Measurements from ENCODE around the gene ZNF407. TPM values are rescaled to one million over a fixed set of nuclear protein-coding genes. Genes with fewer than 3 reads are reported as not detected.

Gene ZNF407
- total RNA-seq, 2 experiments from 2014 or later = 16.6 to 17.0 TPM

- DNase-seq = no peak
- H3K27ac Mint-ChIP-seq = no peak overlapping the region
- no peaks in the 10 kb centered on the region for H3K36me3 Mint-ChIP-seq (ENCODE audit: low read depth)
- ChIA-PET CTCF (interaction anchor here (1.0 kb wide), 1 partner anchor 23 kb away, joined by 3 read pairs; no protein-coding TSS in a partner anchor), POLR2A (no interaction called here)
- no peaks in the 10 kb centered on the region for H3K9me3 Mint-ChIP-seq (ENCODE audit: insufficient read depth)
- ATAC-seq = no peak
- no peaks in the 10 kb centered on the region for H3K27me3 Mint-ChIP-seq (ENCODE audit: low read depth)
- no peaks in the 10 kb centered on the region for H3K4me1 Mint-ChIP-seq (ENCODE audit: low read depth)
- no peak overlapping the region for H3K4me3 Mint-ChIP-seq
These were observed 63.3 kb downstream of the ZNF407 start for GRCh38 chr18:74661008-74661407.

GRCh38 chr18:74661691-74662090, 64.0 kb downstream of the ZNF407 start:
- H3K36me3 Mint-ChIP-seq (ENCODE audit: low read depth) = no peaks in the 10 kb centered on the region
- H3K27ac Mint-ChIP-seq = no peak overlapping the region
- no peak for ATAC-seq
- ChIA-PET CTCF (interaction anchor here (0.7 to 1.0 kb wide), 2 partner anchors 19 to 22 kb away, joined by 3 read pairs; no protein-coding TSS in a partner anchor), POLR2A (no interaction called here)
- no peak for DNase-seq
- no peaks in the 10 kb centered on the region for H3K4me1 Mint-ChIP-seq (ENCODE audit: low read depth)
- no peaks in the 10 kb centered on the region for H3K27me3 Mint-ChIP-seq (ENCODE audit: low read depth)
- H3K9me3 Mint-ChIP-seq (ENCODE audit: insufficient read depth) = no peaks in the 10 kb centered on the region
- no peak overlapping the region for H3K4me3 Mint-ChIP-seq

GRCh38 chr18:74662622-74663021, 65.0 kb downstream of the ZNF407 start:
- ChIA-PET POLR2A (no interaction called here), CTCF (no interaction called here)
- Mint-ChIP-seq H3K4me3 (no peak overlapping the region), H3K36me3 (ENCODE audit: low read depth) (no peaks in the 10 kb centered on the region), H3K9me3 (ENCODE audit: insufficient read depth) (no peaks in the 10 kb centered on the region), H3K4me1 (ENCODE audit: low read depth) (no peaks in the 10 kb centered on the region), H3K27ac (no peak overlapping the region), H3K27me3 (ENCODE audit: low read depth) (no peaks in the 10 kb centered on the region)
- DNase-seq = no peak
- ATAC-seq = no peak

GRCh38 chr18:74665346-74665745, 67.7 kb downstream of the ZNF407 start:
- no peak for ATAC-seq
- H3K27me3 Mint-ChIP-seq (ENCODE audit: low read depth) = no peaks in the 10 kb centered on the region
- no peak for DNase-seq
- no peaks in the 10 kb centered on the region for H3K9me3 Mint-ChIP-seq (ENCODE audit: insufficient read depth)
- H3K4me1 Mint-ChIP-seq (ENCODE audit: low read depth) = no peaks in the 10 kb centered on the region
- ChIA-PET CTCF (no interaction called here), POLR2A (no interaction called here)
- no peak overlapping the region for H3K27ac Mint-ChIP-seq
- H3K36me3 Mint-ChIP-seq (ENCODE audit: low read depth) = no peaks in the 10 kb centered on the region
- no peak overlapping the region for H3K4me3 Mint-ChIP-seq

- no peaks in the 10 kb centered on the region for H3K4me1 Mint-ChIP-seq (ENCODE audit: low read depth)
- H3K4me3 Mint-ChIP-seq = no peak overlapping the region
- ATAC-seq (no peak), DNase-seq (no peak)
- H3K27ac Mint-ChIP-seq = no peak overlapping the region
- H3K27me3 Mint-ChIP-seq (ENCODE audit: low read depth) = no peaks in the 10 kb centered on the region
- no peaks in the 10 kb centered on the region for H3K36me3 Mint-ChIP-seq (ENCODE audit: low read depth)
- ChIA-PET CTCF (no interaction called here), POLR2A (no interaction called here)
- no peaks in the 10 kb centered on the region for H3K9me3 Mint-ChIP-seq (ENCODE audit: insufficient read depth)
These were observed 68.2 kb downstream of the ZNF407 start for GRCh38 chr18:74665905-74666304.

- CTCF ChIA-PET = no interaction called here
- H3K4me1 Mint-ChIP-seq (ENCODE audit: low read depth) = no peaks in the 10 kb centered on the region
- no peaks in the 10 kb centered on the region for H3K9me3 Mint-ChIP-seq (ENCODE audit: insufficient read depth)
- POLR2A ChIA-PET = no interaction called here
- ATAC-seq = no peak
- H3K27ac Mint-ChIP-seq = no peak overlapping the region
- DNase-seq = no peak
- no peak overlapping the region for H3K4me3 Mint-ChIP-seq
- H3K27me3 Mint-ChIP-seq (ENCODE audit: low read depth) = no peaks in the 10 kb centered on the region
- peaks cover 2% of the 10 kb centered on the region for H3K36me3 Mint-ChIP-seq (ENCODE audit: low read depth)
These were observed 71.6 kb downstream of the ZNF407 start for GRCh38 chr18:74669136-74669798.

GRCh38 chr18:74672371-74672770, 74.7 kb downstream of the ZNF407 start:
- DNase-seq (no peak), ATAC-seq (no peak)
- H3K4me1 Mint-ChIP-seq (ENCODE audit: low read depth) = no peaks in the 10 kb centered on the region
- H3K27me3 Mint-ChIP-seq (ENCODE audit: low read depth) = no peaks in the 10 kb centered on the region
- H3K9me3 Mint-ChIP-seq (ENCODE audit: insufficient read depth) = peaks cover 1% of the 10 kb centered on the region
- H3K4me3 Mint-ChIP-seq = no peak overlapping the region
- H3K36me3 Mint-ChIP-seq (ENCODE audit: low read depth) = peaks cover 8% of the 10 kb centered on the region
- ChIA-PET POLR2A (interaction anchor here (0.8 kb wide), 1 partner anchor 566 kb away, joined by 3 read pairs; no protein-coding TSS in a partner anchor), CTCF (no interaction called here)
- no peak overlapping the region for H3K27ac Mint-ChIP-seq

GRCh38 chr18:74674487-74674886, 76.8 kb downstream of the ZNF407 start:
- peaks cover 4% of the 10 kb centered on the region for H3K9me3 Mint-ChIP-seq (ENCODE audit: insufficient read depth)
- CTCF ChIA-PET = no interaction called here
- H3K4me3 Mint-ChIP-seq = no peak overlapping the region

GRCh38 chr18:74679006-74679678, 81.5 kb downstream of the ZNF407 start:
- Mint-ChIP-seq H3K4me3 (no peak overlapping the region), H3K36me3 (ENCODE audit: low read depth) (peaks cover 16% of the 10 kb centered on the region), H3K27me3 (ENCODE audit: low read depth) (no peaks in the 10 kb centered on the region), H3K9me3 (ENCODE audit: insufficient read depth) (peaks cover 4% of the 10 kb centered on the region), H3K4me1 (ENCODE audit: low read depth) (no peaks in the 10 kb centered on the region), H3K27ac (no peak overlapping the region)
- ATAC-seq = no peak
- no peak for DNase-seq
- POLR2A ChIA-PET = no interaction called here
- CTCF ChIA-PET = no interaction called here

More at GRCh38 chr18:74674487-74674886, 76.8 kb downstream of the ZNF407 start:
- no peaks in the 10 kb centered on the region for H3K27me3 Mint-ChIP-seq (ENCODE audit: low read depth)
- H3K4me1 Mint-ChIP-seq (ENCODE audit: low read depth) = no peaks in the 10 kb centered on the region
- no peak overlapping the region for H3K27ac Mint-ChIP-seq
- H3K36me3 Mint-ChIP-seq (ENCODE audit: low read depth) = peaks cover 17% of the 10 kb centered on the region
- POLR2A ChIA-PET = no interaction called here
- no peak for DNase-seq
- ATAC-seq = no peak

GRCh38 chr18:74679679-74680076, 82.0 kb downstream of the ZNF407 start:
- DNase-seq (no peak), ATAC-seq (no peak)
- Mint-ChIP-seq H3K4me3 (no peak overlapping the region), H3K27me3 (ENCODE audit: low read depth) (no peaks in the 10 kb centered on the region), H3K9me3 (ENCODE audit: insufficient read depth) (peaks cover 4% of the 10 kb centered on the region), H3K36me3 (ENCODE audit: low read depth) (peaks cover 16% of the 10 kb centered on the region), H3K27ac (no peak overlapping the region), H3K4me1 (ENCODE audit: low read depth) (no peaks in the 10 kb centered on the region)
- ChIA-PET CTCF (no interaction called here), POLR2A (no interaction called here)

GRCh38 chr18:74682141-74682990, 84.7 kb downstream of the ZNF407 start:
- POLR2A ChIA-PET = interaction anchor here (0.6 kb wide), 1 partner anchor 528 kb away, joined by 4 read pairs; the partner anchor contains the start of gene TSHZ1
- no peak for DNase-seq

GRCh38 chr18:74682991-74683297, 85.3 kb downstream of the ZNF407 start:
- ChIA-PET POLR2A (no interaction called here), CTCF (interaction anchor here (1.3 kb wide), 1 partner anchor 18 kb away, joined by 5 read pairs; no protein-coding TSS in a partner anchor)
- DNase-seq (no peak), ATAC-seq (no peak)
- no peaks in the 10 kb centered on the region for H3K27me3 Mint-ChIP-seq (ENCODE audit: low read depth)
- H3K4me3 Mint-ChIP-seq = no peak overlapping the region
- no peak overlapping the region for H3K27ac Mint-ChIP-seq
- H3K9me3 Mint-ChIP-seq (ENCODE audit: insufficient read depth) = no peaks in the 10 kb centered on the region
- H3K36me3 Mint-ChIP-seq (ENCODE audit: low read depth) = peaks cover 9% of the 10 kb centered on the region
- no peaks in the 10 kb centered on the region for H3K4me1 Mint-ChIP-seq (ENCODE audit: low read depth)

More at GRCh38 chr18:74682141-74682990, 84.7 kb downstream of the ZNF407 start:
- no peak for ATAC-seq
- H3K27ac Mint-ChIP-seq = no peak overlapping the region
- peaks cover 13% of the 10 kb centered on the region for H3K36me3 Mint-ChIP-seq (ENCODE audit: low read depth)
- CTCF ChIA-PET = interaction anchor here (1.3 kb wide), 1 partner anchor 18 kb away, joined by 5 read pairs; no protein-coding TSS in a partner anchor
- H3K9me3 Mint-ChIP-seq (ENCODE audit: insufficient read depth) = peaks cover 3% of the 10 kb centered on the region
- H3K4me1 Mint-ChIP-seq (ENCODE audit: low read depth) = no peaks in the 10 kb centered on the region
- H3K27me3 Mint-ChIP-seq (ENCODE audit: low read depth) = no peaks in the 10 kb centered on the region
- no peak overlapping the region for H3K4me3 Mint-ChIP-seq
